Spleen (tissue), 11 donors: ENCODE measurements around the gene TEX38. TPM values are rescaled to one million over a fixed set of nuclear protein-coding genes. Genes with fewer than 3 reads are reported as not detected.

ENCODE experiments used
- DNase-seq: peaks from one replicate; pipeline ENCODE4 v3.0.0-alpha.2; 2020
- H3K27ac ChIP-seq, 8 donors: fragments of 200-600 bp; sonication (generic) in 7 of 8; 1 replicate in 4 of 8; 2 replicates in 4 of 8; pipeline versions ENCODE4 v1.5.0 to v1.8.0; 2016 to 2021; ENCODE audit warnings: inconsistent platforms in 4 of 8, mild to moderate bottlenecking in 4 of 8, moderate library complexity in 1 of 8
- H3K27me3 ChIP-seq, 7 donors: fragments of 200-600 bp; sonication (generic) in 6 of 7; replicated peaks in 1 of 7; 1 replicate in 4 of 7; 2 replicates in 3 of 7; pipeline versions ENCODE4 v1.5.0 to v1.8.0; 2016 to 2021; ENCODE audit warnings: inconsistent platforms in 3 of 7, mild to moderate bottlenecking in 1 of 7
- H3K36me3 ChIP-seq, 6 donors: fragments of 200-600 bp; sonication (generic) in 5 of 6; 1 replicate in 4 of 6; 2 replicates in 2 of 6; pipeline versions ENCODE4 v1.5.0 to v1.8.0; 2016 to 2021; ENCODE audit warnings: inconsistent platforms in 2 of 6
- H3K4me1 ChIP-seq, 6 donors: fragments of 200-600 bp; sonication (generic) in 5 of 6; 1 replicate in 3 of 6; 2 replicates in 3 of 6; pipeline versions ENCODE4 v1.5.0 to v1.8.0; 2016 to 2021; ENCODE audit warnings: inconsistent platforms in 3 of 6
- H3K4me3 ChIP-seq, 8 donors: fragments of 200-600 bp; sonication (generic) in 7 of 8; 1 replicate in 4 of 8; 2 replicates in 4 of 8; pipeline versions ENCODE4 v1.5.0 to v1.8.0; 2016 to 2021; ENCODE audit warnings: inconsistent platforms in 4 of 8, mild to moderate bottlenecking in 4 of 8, moderate library complexity in 2 of 8
- H3K9me3 ChIP-seq, 8 donors: fragments of 200-600 bp; sonication (generic) in 7 of 8; 1 replicate in 4 of 8; 2 replicates in 4 of 8; pipeline versions ENCODE4 v1.5.0 to v1.8.0; 2016 to 2021; ENCODE audit warnings: inconsistent platforms in 4 of 8
- CTCF ChIP-seq, 11 experiments: fragments of 200-600 bp in 7 of 11; fragments of 450-650 bp in 4 of 11; sonication (generic) in 4 of 11; IDR thresholded peaks in 8 of 11; conservative IDR thresholded peaks in 3 of 11; 1 replicate in 7 of 11; 2 replicates in 4 of 11; pipeline versions ENCODE4 v1.4.0 to v1.8.0; 2016 to 2021; ENCODE audit warnings: antibody characterized with exemption in 11 of 11, inconsistent platforms in 4 of 11, mild to moderate bottlenecking in 1 of 11
- POLR2A ChIP-seq, 3 donors: fragments of 450-650 bp; IDR thresholded peaks; one replicate each; pipeline ENCODE4 v1.5.1; 2017; ENCODE audit warnings: antibody characterized with exemption in 3 of 3, mild to moderate bottlenecking in 1 of 3
- POLR2AphosphoS5 ChIP-seq, 3 donors: sonication (generic); formaldehyde crosslinking; IDR thresholded peaks; one replicate each; pipeline ENCODE4 v1.5.1; 2017; ENCODE audit warnings: antibody characterized with exemption in 3 of 3
- WGBS, 5 donors: extraction: QIAGEN DNeasy Blood & Tissue Kit in 3 of 5; methylation state at CpG; one replicate each; pipeline versions ENCODE4 v1.1.5 to v1.1.7; 2013 to 2018; 5-methylcytosine and 5-hydroxymethylcytosine counted together
- intact Hi-C: fragments of 100-400 bp; cut with DNase I; formaldehyde crosslinking; loops from one replicate; pipeline ENCODE4 v1.15.0; 2023; ENCODE audit warnings: low total_unique reads
- polyA plus RNA-seq, 3 donors: library from polyadenylated mRNA; stranded (reverse); fragments of 200-250 nt; gene quantifications; one replicate each; pipeline ENCODE4 v1.2.1, GENCODE V29; 2013
- total RNA-seq, 7 donors: library from RNA; depleted of rRNA in 3 of 7; stranded (reverse); fragments of >200 nt in 3 of 7; fragmentation: NEBNext Ultra II Directional in 4 of 7; extraction: Animal tissue kit (Norgen Biotek cat#: 25700) in 4 of 7; gene quantifications; one replicate each; pipeline versions ENCODE4 v1.1.0 to v1.2.1, GENCODE V29; 2016 to 2021
- donor health status: healthy with polysubstance abuse.
- donor health status: DM: no; HTN: no; CAD: no; lungs with moderate emphysema.
- donor health status: DM: no; HTN: no; CAD: no.
- donor health status: Bipolar disorder and iron deficiency.
- donor health status: healthy.
- donor health status: DM: no; HTN: no; CAD: no.
- donor health status: DM: yes; HTN: yes; CAD: no.

Gene TEX38
- total and polyA plus RNA-seq, 10 donors: 0.09 to 0.11 TPM; not detected in 8

GRCh38 chr1:46630719-46631118, 40.9 kb upstream of the TEX38 start:
- 88 to 98% (median 96%) methylated on average over 2 of the region's 2 CpGs for WGBS, 5 donors
- peaks cover 0 to 68% (median 33%) of the 10 kb centered on the region in 6 donors for H3K36me3 ChIP-seq
- no peaks in the 10 kb centered on the region for H3K4me1 ChIP-seq
- H3K27me3 ChIP-seq: no peaks in the 10 kb centered on the region
- no peak overlapping the region for H3K4me3 ChIP-seq
- H3K9me3 ChIP-seq: no peaks in the 10 kb centered on the region
- no peak for DNase-seq
- TF ChIP-seq CTCF (IDR thresholded peaks at IDR 0.05 in 8 of 11, conservative IDR thresholded peaks at IDR 0.05 in 3 of 11): no peak
- TF ChIP-seq POLR2AphosphoS5 (IDR thresholded peaks at IDR 0.05): no peak
- no peak for TF ChIP-seq POLR2A (IDR thresholded peaks at IDR 0.05)
- H3K27ac ChIP-seq: no peak overlapping the region
- intact Hi-C loops: no loop called here

GRCh38 chr1:46635205-46635604, 36.4 kb upstream of the TEX38 start:
- DNase-seq: no peak
- no peaks in the 10 kb centered on the region for H3K4me1 ChIP-seq
- no peaks in the 10 kb centered on the region for H3K27me3 ChIP-seq
- H3K27ac ChIP-seq: no peak overlapping the region
- H3K36me3 ChIP-seq: peaks cover 0 to 78% (median 40%) of the 10 kb centered on the region in 6 donors
- TF ChIP-seq POLR2AphosphoS5 (IDR thresholded peaks at IDR 0.05) (no peak), CTCF (IDR thresholded peaks at IDR 0.05 in 8 of 11, conservative IDR thresholded peaks at IDR 0.05 in 3 of 11) (no peak), POLR2A (IDR thresholded peaks at IDR 0.05) (no peak)
- intact Hi-C loops: no loop called here
- no peaks in the 10 kb centered on the region for H3K9me3 ChIP-seq
- H3K4me3 ChIP-seq: no peak overlapping the region
- 93 to 97% (median 94%) methylated on average over 2 of the region's 2 CpGs for WGBS, 5 donors

- WGBS, 5 donors: 41 to 62% (median 44%) methylated on average over 2 of the region's 2 CpGs
- H3K4me1 ChIP-seq: no peaks in the 10 kb centered on the region
- intact Hi-C loops: no loop called here
- no peak for DNase-seq
- TF ChIP-seq POLR2AphosphoS5 (IDR thresholded peaks at IDR 0.05) (no peak), CTCF (IDR thresholded peaks at IDR 0.05 in 8 of 11, conservative IDR thresholded peaks at IDR 0.05 in 3 of 11) (no peak), POLR2A (IDR thresholded peaks at IDR 0.05) (no peak)
- H3K4me3 ChIP-seq: no peak overlapping the region
- H3K36me3 ChIP-seq: peaks cover 0 to 72% (median 32%) of the 10 kb centered on the region in 6 donors
- H3K27me3 ChIP-seq: no peaks in the 10 kb centered on the region
- no peaks in the 10 kb centered on the region for H3K9me3 ChIP-seq
- H3K27ac ChIP-seq: no peak overlapping the region
Measured at GRCh38 chr1:46637444-46638083, 34.1 kb upstream of the TEX38 start.

- Histone ChIP-seq H3K27ac (no peak overlapping the region), H3K36me3 (peaks cover 0 to 71% (median 32%) of the 10 kb centered on the region in 6 donors), H3K4me3 (no peak overlapping the region), H3K9me3 (no peaks in the 10 kb centered on the region), H3K27me3 (no peaks in the 10 kb centered on the region), H3K4me1 (no peaks in the 10 kb centered on the region)
- intact Hi-C loops: no loop called here
- DNase-seq: no peak
- no peak for TF ChIP-seq CTCF (IDR thresholded peaks at IDR 0.05 in 8 of 11, conservative IDR thresholded peaks at IDR 0.05 in 3 of 11)
- TF ChIP-seq POLR2A (IDR thresholded peaks at IDR 0.05): no peak
- no peak for TF ChIP-seq POLR2AphosphoS5 (IDR thresholded peaks at IDR 0.05)
Measured at GRCh38 chr1:46638921-46639320, 32.7 kb upstream of the TEX38 start.
